WI38 (cell line): ENCODE measurements around the gene DDX55.
A peak's percentile ranks its signal among the peaks of the same experiment; 100 is the strongest.
"Not testable (repeated sequence)": the region's sequence is repeated elsewhere in the genome, so short reads cannot be mapped to it uniquely, and the experiment has no call there.

Source experiments
- H3K4me3 ChIP-seq: 2 replicates; pipeline ENCODE4 v1.5.1; 2011; ENCODE audit warnings: low read depth, mild to moderate bottlenecking, control low read depth, low read length
- CTCF ChIP-seq: IDR thresholded peaks from 2 replicates; pipeline ENCODE4 v1.5.1; 2012; ENCODE audit warnings: low read depth, mild to moderate bottlenecking, control low read depth, low read length

Gene DDX55

DNA sequence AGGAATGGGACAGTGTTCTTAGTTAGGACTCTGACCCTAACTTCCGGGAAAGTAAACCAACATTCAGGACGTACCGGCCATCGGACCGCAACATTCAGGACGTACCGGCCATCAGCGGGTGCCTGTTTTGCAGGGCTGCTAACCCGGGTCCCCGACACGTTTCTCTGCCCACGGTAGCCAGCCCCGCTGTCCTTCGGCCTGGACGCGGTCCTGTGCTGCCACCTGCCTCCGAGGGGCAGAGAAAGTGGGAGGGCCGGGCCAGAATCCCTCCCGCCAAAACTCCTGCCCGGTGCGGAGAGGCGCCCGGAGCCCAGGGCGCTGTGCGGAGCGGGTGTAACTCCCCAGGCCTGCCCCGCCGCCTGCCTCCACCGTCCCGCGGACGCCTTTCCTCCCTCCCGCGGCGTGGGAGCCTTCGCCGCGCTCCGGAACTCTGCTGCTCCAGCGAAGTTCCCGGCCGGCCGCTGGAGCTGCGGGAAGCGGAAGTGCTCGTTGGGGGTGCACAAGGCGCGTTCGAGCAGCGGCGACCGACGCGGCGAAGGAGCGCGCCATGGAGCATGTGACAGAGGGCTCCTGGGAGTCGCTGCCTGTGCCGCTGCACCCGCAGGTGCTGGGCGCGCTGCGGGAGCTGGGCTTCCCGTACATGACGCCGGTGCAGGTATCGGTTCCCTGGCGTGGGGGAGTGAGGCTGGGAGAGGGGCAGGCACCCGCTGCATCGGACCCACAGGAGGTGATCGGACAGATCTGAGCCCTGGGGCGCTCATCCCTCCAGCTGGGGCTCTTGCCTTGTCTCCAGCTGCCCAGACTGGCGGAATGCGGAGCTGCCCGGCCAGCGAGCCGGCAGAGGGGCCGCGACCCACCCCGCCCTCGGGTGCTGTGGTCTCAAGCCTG lies at the start of gene DDX55:
DDX55 (plus strand) TSS at position 498 of the 888 bp plus-strand sequence; CDS start at position 548, 50 bp downstream.
- H3K4me3 ChIP-seq: peak within 1 kb of the TSS; percentile 93
- peak; percentile 46 for TF ChIP-seq CTCF

DNA sequence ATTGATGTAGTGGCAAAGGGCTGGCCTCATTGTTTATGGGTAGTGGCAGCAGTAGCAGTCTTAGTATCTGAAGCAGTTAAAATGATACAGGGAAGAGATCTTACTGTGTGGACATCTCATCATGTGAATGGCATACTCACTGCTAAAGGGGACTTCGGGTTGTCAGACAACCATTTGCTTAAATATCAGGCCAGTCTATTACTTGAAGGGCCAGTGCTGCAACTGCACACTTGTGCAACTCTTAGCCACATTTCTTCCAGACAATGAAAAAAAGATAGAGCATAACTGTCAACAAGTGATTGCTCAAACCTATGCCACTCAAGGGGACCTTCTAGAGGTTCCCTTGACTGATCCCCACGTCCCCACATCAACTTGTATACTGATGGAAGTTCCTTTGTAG lies 47.8 kb upstream of the DDX55 start:
- H3K4me3 ChIP-seq: not testable (repeated sequence)

DNA sequence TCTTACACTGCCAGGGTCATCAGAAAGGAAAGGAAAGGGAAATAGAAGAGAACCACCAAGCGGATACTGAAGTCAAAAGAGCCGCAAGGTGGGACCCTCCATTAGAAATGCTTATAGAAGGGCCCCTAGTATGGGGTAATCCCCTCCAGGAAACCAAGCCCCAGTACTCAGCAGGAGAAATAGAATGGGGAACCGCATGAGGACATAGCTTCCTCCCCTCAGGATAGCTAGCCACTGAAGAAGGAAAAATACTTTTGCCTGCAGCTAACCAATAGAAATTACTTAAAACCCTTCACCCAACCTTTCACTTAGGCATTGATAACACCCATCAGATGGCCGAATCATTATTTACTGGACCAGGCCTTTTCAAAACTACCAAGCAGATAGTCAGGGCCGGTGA lies 47.1 kb upstream of the DDX55 start:
- H3K4me3 ChIP-seq: not testable (repeated sequence)

GRCh38 chr12:123558487-123558886 lies 43.4 kb upstream of the DDX55 start:
- not testable (repeated sequence) for H3K4me3 ChIP-seq

DNA sequence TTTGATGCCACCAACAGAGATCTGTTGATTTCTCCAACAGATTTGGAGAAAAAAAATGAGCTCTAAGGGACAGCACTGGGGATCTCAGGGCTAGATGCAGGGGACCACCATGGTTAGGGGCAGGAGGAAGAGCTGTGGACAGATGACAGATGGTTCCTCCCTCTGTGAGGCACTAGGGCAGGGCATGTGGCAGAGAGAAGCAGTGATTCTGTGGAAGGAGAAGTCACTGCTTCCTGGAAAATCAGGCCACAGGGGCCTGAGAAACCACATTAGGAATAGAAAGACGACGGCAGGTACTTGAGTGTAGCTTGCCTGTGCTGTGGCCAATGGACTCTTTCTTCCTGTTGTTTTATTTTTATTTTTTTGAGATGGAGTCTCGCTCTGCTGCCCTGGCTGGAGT lies 42.4 kb upstream of the DDX55 start:
- TF ChIP-seq CTCF: no peak
- H3K4me3 ChIP-seq: no peak overlapping the region

GRCh38 chr12:123571343-123571813 lies 30.5 kb upstream of the DDX55 start:
- no peak overlapping the region for H3K4me3 ChIP-seq
- TF ChIP-seq CTCF: no peak

DNA sequence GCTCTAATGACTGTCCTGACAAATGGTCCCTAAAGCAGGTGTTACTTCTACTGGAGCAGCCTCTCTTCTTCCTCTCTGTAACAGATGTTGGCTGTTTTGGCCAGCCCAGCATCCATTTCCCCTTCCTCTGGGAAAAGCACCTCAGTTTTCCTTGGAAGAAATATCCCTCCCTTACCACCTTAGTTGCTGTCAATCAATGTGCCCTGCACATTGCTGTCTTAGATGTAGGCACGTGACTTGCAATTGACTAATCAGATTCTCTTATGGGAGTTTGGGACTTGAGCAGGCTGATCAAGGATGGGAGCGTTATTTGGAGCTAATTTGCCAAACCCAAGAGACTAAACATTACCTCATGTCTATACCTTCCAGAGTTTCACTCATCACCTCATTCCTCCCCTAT lies 29.5 kb upstream of the DDX55 start:
- no peak overlapping the region for H3K4me3 ChIP-seq
- no peak for TF ChIP-seq CTCF

GRCh38 chr12:123573870-123574269 lies 28.0 kb upstream of the DDX55 start:
- TF ChIP-seq CTCF: no peak
- no peak overlapping the region for H3K4me3 ChIP-seq

DNA sequence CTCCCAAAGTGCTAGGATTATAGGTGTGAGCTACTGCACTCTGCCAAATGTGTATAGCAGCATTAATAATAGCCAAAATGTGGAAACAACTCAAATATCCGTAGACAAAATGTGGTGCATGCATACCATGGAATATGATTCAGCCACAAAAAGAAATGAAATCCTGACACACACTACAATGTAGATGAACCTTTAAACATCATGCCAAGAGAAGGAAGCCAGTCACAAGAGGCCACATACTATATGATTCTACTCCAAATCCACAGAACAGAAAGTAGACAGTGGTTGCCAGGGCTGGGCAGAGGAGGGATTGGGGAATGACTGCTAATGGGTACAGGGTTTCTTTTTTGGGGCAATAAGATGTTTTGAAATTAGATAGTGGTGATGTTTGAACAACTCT lies 25.3 kb upstream of the DDX55 start:
- no peak overlapping the region for H3K4me3 ChIP-seq
- no peak for TF ChIP-seq CTCF
